Measurements from ENCODE around the gene FERMT2. TPM values are rescaled to one million over a fixed set of nuclear protein-coding genes. Genes with fewer than 3 reads are reported as not detected.
A peak's percentile ranks its signal among the peaks of the same experiment; 100 is the strongest.

FERMT2 gene
- total and polyA plus RNA-seq, 11 donors: 31.2 to 158 (median 104) TPM

DNA sequence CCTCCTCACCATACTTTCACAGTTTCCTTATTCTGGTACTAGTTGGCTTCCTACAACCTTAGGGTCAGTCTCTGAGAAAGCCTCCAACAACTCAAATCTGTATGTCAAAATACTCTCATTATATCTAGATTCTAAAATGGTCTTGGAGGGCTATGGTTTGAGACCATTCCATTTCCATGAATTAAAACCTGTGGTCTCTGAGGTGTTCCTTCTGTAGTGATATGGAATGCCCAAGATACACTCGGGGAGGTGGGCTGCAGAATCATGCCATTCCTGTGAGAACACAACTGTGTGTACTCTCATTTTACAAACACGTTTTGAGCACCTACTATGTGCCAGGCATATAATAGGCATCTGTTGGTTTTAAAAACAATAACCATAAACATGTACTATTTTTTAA is 74.0 kb downstream of the FERMT2 start:
- DNase-seq: no peak
- Histone ChIP-seq H3K27ac (peak overlapping the region in 8 of 12 donors; percentile 38 to 67 (median 57)), H3K4me1 (peaks cover 0 to 47% (median 24%) of the 10 kb centered on the region in 12 donors), H3K27me3 (no peaks in the 10 kb centered on the region), H3K36me3 (peaks cover 0 to 98% (median 71%) of the 10 kb centered on the region in 9 donors), H3K9me3 (no peaks in the 10 kb centered on the region), H3K4me3 (no peak overlapping the region)
- ATAC-seq: no peak
- intact Hi-C loops (cut with DNase I): loop anchor here in 2 of 10 donors (2.0 to 10.0 kb wide), 3 partner anchors 60 to 74 kb away; partner anchors contain the start of gene FERMT2 (in 1 of the 2)
- no peak for TF ChIP-seq POLR2A (IDR thresholded peaks at IDR 0.05)
- TF ChIP-seq, protein P1, sequence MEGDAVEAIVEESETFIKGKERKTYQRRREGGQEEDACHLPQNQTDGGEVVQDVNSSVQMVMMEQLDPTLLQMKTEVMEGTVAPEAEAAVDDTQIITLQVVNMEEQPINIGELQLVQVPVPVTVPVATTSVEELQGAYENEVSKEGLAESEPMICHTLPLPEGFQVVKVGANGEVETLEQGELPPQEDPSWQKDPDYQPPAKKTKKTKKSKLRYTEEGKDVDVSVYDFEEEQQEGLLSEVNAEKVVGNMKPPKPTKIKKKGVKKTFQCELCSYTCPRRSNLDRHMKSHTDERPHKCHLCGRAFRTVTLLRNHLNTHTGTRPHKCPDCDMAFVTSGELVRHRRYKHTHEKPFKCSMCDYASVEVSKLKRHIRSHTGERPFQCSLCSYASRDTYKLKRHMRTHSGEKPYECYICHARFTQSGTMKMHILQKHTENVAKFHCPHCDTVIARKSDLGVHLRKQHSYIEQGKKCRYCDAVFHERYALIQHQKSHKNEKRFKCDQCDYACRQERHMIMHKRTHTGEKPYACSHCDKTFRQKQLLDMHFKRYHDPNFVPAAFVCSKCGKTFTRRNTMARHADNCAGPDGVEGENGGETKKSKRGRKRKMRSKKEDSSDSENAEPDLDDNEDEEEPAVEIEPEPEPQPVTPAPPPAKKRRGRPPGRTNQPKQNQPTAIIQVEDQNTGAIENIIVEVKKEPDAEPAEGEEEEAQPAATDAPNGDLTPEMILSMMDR (IDR thresholded peaks at IDR 0.05): no peak
- 85 to 88% (median 87%) methylated on average over 2 of the region's 2 CpGs for WGBS, 4 donors

DNA sequence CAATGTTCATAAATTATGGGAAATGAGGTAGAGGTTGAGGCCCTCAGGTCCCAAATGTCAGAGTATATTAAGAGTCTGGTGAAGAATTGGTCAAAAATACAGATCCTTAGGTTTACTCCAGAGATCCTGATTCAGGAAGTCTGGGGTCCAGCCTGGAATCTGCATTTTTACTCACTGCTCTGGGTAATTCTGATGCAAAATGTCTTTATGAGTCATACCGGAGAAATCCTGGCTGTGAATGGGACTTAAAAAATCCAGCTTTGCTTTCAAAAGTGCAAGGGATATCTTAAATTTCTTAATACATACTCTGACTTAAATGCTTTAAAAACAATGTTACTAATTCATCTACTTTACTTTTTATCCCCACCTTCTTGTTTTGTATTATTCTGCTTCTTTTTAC is 74.5 kb downstream of the FERMT2 start:
- Histone ChIP-seq H3K4me1 (peaks cover 0 to 47% (median 24%) of the 10 kb centered on the region in 12 donors), H3K4me3 (no peak overlapping the region), H3K9me3 (no peaks in the 10 kb centered on the region), H3K36me3 (peaks cover 0 to 100% (median 75%) of the 10 kb centered on the region in 9 donors), H3K27me3 (no peaks in the 10 kb centered on the region), H3K27ac (peak overlapping the region in 3 of 12 donors; percentile 3 to 60 (median 19))
- 90 to 100% (median 97%) methylated on average over 1 of the region's 1 CpG for WGBS, 4 donors
- ATAC-seq: no peak
- DNase-seq: no peak
- intact Hi-C loops (cut with DNase I): loop anchor here in 2 of 10 donors (2.0 to 10.0 kb wide), 3 partner anchors 61 to 74 kb away; partner anchors contain the start of gene FERMT2 (in 1 of the 2)
- no peak for TF ChIP-seq POLR2A (IDR thresholded peaks at IDR 0.05)
- TF ChIP-seq, protein P1 (IDR thresholded peaks at IDR 0.05): no peak

DNA sequence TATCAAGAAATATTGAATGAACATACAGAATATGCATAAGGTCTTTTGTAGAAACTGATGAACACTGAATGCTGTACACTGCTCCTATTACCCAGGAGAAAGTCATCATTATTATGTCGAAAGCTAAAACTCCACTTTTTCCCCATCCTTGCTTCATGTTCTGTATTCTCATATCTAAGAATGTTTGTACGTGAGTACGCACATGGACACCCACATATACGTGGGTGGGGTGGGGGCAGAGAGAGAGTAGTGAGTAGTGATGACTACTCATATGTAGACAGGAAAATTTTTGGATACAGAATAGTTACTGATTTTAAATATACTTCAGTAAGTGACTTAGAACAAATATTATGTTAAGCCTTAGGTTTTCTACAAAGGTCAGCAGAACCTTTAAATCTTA is 75.1 kb downstream of the FERMT2 start:
- DNase-seq: no peak
- no peak overlapping the region for H3K4me3 ChIP-seq
- peak overlapping the region in 1 of 12 donors; percentile 19 for H3K27ac ChIP-seq
- peaks cover 0 to 41% (median 22%) of the 10 kb centered on the region in 12 donors for H3K4me1 ChIP-seq
- ATAC-seq: no peak
- 87 to 91% (median 87%) methylated on average over 4 of the region's 4 CpGs for WGBS, 4 donors
- H3K36me3 ChIP-seq: peaks cover 0 to 100% (median 77%) of the 10 kb centered on the region in 9 donors
- TF ChIP-seq, protein P1 (IDR thresholded peaks at IDR 0.05): no peak
- no peak for TF ChIP-seq POLR2A (IDR thresholded peaks at IDR 0.05)
- H3K27me3 ChIP-seq: no peaks in the 10 kb centered on the region
- H3K9me3 ChIP-seq: no peaks in the 10 kb centered on the region
- intact Hi-C loops (cut with DNase I): loop anchor here in 2 of 10 donors (2.0 to 10.0 kb wide), 3 partner anchors 62 to 75 kb away; partner anchors contain the start of gene FERMT2 (in 1 of the 2)

DNA sequence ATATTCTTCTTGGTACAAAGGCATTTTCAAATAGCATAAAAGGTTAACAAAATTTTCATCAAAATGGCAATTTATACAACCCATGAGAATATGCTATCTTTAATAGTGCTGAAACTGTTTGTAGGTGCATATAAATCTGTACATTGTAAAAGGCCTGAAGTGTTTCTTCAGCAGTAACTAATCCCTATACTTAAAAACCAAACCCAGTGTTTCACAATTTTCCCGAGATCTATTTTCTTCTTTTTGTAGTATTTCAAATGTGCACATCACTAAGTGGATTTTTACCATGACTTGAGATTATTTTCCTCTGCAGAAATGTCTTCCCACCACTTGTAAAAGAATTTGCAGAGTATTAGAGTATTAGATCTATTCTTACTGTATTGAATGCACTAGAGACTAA is 76.5 kb downstream of the FERMT2 start:
- H3K4me1 ChIP-seq: peaks cover 0 to 32% (median 20%) of the 10 kb centered on the region in 12 donors
- intact Hi-C loops (cut with DNase I): loop anchor here in 1 of 10 donors (10.0 kb wide), 1 partner anchor 70 kb away; no protein-coding TSS in a partner anchor
- 93 to 96% (median 94%) methylated on average over 1 of the region's 1 CpG for WGBS, 4 donors

More for the DNA sequence above, 76.5 kb downstream of the FERMT2 start:
- ATAC-seq (no peak), DNase-seq (no peak)
- TF ChIP-seq, protein P1 (IDR thresholded peaks at IDR 0.05): no peak
- no peak for TF ChIP-seq POLR2A (IDR thresholded peaks at IDR 0.05)
- H3K27ac ChIP-seq: no peak overlapping the region
- no peaks in the 10 kb centered on the region for H3K9me3 ChIP-seq
- H3K36me3 ChIP-seq: peaks cover 0 to 100% (median 77%) of the 10 kb centered on the region in 9 donors
- H3K4me3 ChIP-seq: no peak overlapping the region
- H3K27me3 ChIP-seq: no peaks in the 10 kb centered on the region
